Cardiac septum (tissue), 1 donor: ENCODE results near the gene CLPTM1L. TPM values are rescaled to one million over a fixed set of nuclear protein-coding genes. Genes with fewer than 3 reads are reported as not detected.
"Not testable (repeated sequence)": the region's sequence is repeated elsewhere in the genome, so short reads cannot be mapped to it uniquely, and the experiment has no call there.

Experiments used
- DNase-seq: peaks from one replicate; pipeline ENCODE4 v3.0.0-alpha.2; 2020; ENCODE audit warnings: low spot score
- intact Hi-C: fragments of 100-400 bp; cut with DNase I; formaldehyde crosslinking; loops from one replicate; pipeline ENCODE4 v1.14.0; 2022
- total RNA-seq: library from RNA; stranded (reverse); fragmentation: NEBNext Ultra II Directional; extraction: Animal tissue kit (Norgen Biotek cat#: 25700); gene quantifications from one replicate; pipeline ENCODE4 v1.2.1, GENCODE V29; 2021
- donor health status: DM: no; HTN: no; CAD: no.

CLPTM1L gene
- total RNA-seq, 1 donor from 2014 or later = 42.6 TPM

DNA sequence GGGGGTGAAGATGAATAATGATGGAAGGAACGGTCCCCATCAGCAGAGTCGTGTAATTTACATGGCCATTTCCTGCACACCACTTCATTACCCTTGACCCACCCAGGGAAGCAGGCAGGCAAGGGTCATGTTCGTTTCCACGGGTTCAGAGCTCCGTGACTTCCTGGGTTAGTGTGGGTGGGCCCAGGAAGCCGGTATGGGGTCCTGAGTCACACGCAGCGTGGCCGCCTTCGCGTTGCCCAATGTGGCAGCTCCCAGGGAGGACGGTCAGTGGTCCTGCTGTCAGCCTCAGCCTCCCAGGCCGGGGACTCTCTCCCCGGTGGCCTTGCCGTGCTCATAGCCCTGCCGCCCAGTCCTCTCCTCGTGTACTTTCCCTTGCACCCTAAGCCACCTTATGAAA lies 44.9 kb downstream of the CLPTM1L start:
- DNase-seq = no peak
- intact Hi-C loops = no loop called here

GRCh38 chr5:1299511-1299850 lies 45.4 kb downstream of the CLPTM1L start:
- peak; percentile 64 for DNase-seq
- intact Hi-C loops = no loop called here

- intact Hi-C loops = no loop called here
- DNase-seq = peak; percentile 50
These were observed 46.0 kb downstream of the CLPTM1L start for GRCh38 chr5:1298723-1299510.

- intact Hi-C loops = no loop called here
- peak; percentile 58 for DNase-seq
These were observed 46.8 kb downstream of the CLPTM1L start for GRCh38 chr5:1298067-1298551.

DNA sequence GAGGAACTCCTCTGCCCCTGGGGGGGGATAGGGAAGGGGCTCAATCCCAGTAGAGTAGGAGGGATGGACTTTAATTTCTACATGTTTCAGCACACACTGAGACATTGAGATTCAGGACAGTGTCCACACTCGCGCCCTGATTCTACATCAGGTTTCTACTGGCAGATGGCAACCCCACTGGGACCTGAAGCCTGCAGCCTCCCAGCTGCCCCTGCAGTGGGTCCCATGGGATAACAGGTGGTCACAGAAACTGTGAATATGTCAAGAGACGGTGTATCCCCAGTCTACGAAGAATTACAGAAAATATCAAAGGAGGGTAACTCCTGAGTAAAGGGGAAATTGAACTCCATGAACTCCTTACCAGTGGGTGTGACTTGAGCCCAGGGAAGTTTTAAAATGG lies 47.7 kb downstream of the CLPTM1L start:
- intact Hi-C loops = no loop called here
- no peak for DNase-seq

GRCh38 chr5:1295650-1296037 lies 49.3 kb downstream of the CLPTM1L start:
- peak; percentile 65 for DNase-seq

DNA sequence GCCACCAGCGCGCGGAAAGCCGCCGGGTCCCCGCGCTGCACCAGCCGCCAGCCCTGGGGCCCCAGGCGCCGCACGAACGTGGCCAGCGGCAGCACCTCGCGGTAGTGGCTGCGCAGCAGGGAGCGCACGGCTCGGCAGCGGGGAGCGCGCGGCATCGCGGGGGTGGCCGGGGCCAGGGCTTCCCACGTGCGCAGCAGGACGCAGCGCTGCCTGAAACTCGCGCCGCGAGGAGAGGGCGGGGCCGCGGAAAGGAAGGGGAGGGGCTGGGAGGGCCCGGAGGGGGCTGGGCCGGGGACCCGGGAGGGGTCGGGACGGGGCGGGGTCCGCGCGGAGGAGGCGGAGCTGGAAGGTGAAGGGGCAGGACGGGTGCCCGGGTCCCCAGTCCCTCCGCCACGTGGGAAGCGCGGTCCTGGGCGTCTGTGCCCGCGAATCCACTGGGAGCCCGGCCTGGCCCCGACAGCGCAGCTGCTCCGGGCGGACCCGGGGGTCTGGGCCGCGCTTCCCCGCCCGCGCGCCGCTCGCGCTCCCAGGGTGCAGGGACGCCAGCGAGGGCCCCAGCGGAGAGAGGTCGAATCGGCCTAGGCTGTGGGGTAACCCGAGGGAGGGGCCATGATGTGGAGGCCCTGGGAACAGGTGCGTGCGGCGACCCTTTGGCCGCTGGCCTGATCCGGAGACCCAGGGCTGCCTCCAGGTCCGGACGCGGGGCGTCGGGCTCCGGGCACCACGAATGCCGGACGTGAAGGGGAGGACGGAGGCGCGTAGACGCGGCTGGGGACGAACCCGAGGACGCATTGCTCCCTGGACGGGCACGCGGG lies 49.9 kb downstream of the CLPTM1L start, which contains the start of gene TERT:
TSS of gene TERT (minus strand) at position 234 of the 815 bp plus-strand sequence. CDS start at position 155, 79 bp downstream.
- intact Hi-C loops = no loop called here
- DNase-seq = peak; percentile 61

More at GRCh38 chr5:1295650-1296037, 49.3 kb downstream of the CLPTM1L start:
- intact Hi-C loops = no loop called here

- intact Hi-C loops = no loop called here
- no peak for DNase-seq
These were observed 50.6 kb downstream of the CLPTM1L start for GRCh38 chr5:1294206-1294834.

GRCh38 chr5:1293416-1294205 lies 51.3 kb downstream of the CLPTM1L start:
- intact Hi-C loops = no loop called here
- no peak for DNase-seq

GRCh38 chr5:1292846-1293415 lies 52.0 kb downstream of the CLPTM1L start:
- intact Hi-C loops = no loop called here
- no peak for DNase-seq

DNA sequence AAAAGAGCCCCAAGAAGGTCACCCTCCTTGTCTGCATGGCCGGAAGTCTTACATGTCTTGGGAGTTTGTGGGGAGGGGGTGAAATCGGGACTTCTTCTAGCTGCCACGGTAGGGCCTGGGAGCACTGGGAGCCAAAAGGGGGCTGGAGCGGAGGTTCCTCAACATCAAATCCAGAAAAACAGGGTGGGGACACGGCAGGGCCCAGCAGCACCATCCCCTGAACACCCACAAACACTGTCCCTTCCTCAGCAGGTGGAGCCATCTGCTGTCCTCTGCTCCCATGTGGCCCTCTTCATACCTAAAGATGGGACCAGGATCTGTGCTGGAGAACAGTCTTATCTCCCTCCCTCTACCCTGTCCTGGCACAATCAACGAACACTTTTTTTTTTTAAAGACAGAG lies 52.8 kb downstream of the CLPTM1L start:
- intact Hi-C loops = no loop called here

DNA sequence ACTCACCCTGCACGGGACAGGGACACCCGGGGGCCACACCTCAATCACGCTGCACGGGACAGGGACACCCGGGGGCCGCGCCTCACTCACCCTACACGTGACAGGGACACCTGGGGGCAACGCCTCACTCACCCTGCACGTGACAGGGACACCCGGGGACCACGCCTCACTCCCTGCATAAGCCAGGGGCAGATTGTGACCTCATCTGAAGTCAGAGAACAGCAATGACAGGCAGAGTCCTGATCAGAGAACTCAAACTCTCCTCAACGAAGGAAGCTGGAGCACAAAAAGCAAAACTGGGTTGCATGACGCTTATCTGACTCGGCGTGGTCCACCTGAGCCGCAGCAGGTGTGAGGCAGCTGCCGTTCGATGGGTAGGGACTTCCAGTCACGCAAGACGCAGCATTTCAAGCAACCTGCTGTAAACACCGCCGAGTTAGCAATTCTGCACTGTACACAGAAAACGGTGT lies 53.3 kb downstream of the CLPTM1L start:
- no peak for DNase-seq
- intact Hi-C loops = no loop called here

More for the DNA sequence above, 52.8 kb downstream of the CLPTM1L start:
- DNase-seq = no peak

GRCh38 chr5:1290956-1291355 lies 53.9 kb downstream of the CLPTM1L start:
- intact Hi-C loops, DNase-seq: not testable (repeated sequence)

DNA sequence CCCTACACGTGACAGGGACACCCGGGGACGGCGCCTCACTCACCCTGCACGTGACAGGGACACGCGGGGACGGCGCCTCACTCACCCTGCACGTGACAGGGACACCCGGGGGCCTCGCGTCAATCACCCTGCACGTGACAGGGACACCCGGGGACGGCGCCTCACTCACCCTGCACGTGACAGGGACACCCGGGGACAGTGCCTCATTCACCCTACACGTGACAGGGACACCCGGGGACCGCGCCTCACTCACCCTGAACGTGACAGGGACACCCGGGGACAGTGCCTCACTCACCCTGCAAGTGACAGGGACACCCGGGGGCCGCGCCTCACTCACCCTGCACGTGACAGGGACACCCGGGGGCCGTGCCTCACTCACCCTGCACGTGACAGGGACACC lies 55.3 kb downstream of the CLPTM1L start:
- intact Hi-C loops, DNase-seq: not testable (repeated sequence)

- no peak for DNase-seq
- intact Hi-C loops = no loop called here
These were observed 56.2 kb downstream of the CLPTM1L start for GRCh38 chr5:1288439-1289335.

- intact Hi-C loops = no loop called here
- DNase-seq = no peak
These were observed 59.0 kb downstream of the CLPTM1L start for GRCh38 chr5:1285883-1286291.

GRCh38 chr5:1285141-1285540 lies 59.8 kb downstream of the CLPTM1L start:
- intact Hi-C loops = no loop called here
- no peak for DNase-seq
